HFF-Myc (cell line): ENCODE data around the gene TSKU.

ENCODE experiments used
- DNase-seq: peaks from one replicate; pipeline ENCODE4 v3.0.0-alpha.2; 2011; ENCODE audit warnings: low read depth; ENCODE audit errors: extremely low read depth
- H3K4me3 ChIP-seq: replicated peaks from 2 replicates; pipeline ENCODE4 v1.5.1; 2011; ENCODE audit warnings: low read depth, mild to moderate bottlenecking, control low read depth, low read length
- CTCF ChIP-seq: IDR thresholded peaks from 2 replicates; pipeline ENCODE4 v1.5.1; 2012; ENCODE audit warnings: mild to moderate bottlenecking, low read depth, low read length, control low read depth; ENCODE audit errors: missing control alignments

TSKU gene

DNA sequence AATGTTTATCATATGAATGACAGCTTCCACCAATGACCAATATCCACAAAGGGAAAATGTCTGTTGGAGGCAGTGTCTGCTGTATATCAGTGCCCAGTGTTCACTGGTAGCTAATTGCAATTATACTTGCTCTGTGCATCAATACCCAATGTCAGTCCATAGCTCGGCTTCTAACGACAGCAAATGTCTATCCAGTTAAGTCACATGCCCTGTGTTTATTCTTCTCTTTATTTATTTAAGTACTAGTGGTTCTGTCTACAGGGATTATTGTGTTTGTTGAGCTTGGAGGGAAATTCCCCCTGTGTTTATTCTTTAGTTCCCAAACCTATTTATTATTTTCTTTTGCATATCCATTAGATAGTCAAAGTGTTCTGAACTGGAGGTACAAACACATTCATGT is 18.6 kb downstream of the TSKU start:
- no peak for TF ChIP-seq CTCF
- DNase-seq, result no peak

DNA sequence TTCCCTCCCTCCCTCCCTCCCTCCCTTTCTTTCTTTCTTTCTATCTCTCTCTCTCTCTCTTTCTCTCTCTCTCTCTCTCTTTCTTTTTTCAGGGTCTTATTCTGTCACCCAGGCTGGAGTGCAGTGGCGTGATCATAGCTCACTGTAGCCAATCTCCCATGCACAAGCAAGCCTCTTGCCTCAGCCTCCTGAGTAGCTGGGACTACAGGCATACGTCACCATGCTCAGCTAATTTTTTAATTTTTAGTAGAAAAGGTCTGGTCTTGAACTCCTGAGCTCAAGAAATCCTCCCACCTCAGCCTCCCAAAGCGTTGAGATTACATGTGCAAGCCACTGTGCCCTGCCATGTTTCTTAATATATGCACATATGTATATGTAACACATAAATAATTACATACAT is 19.0 kb downstream of the TSKU start:
- no peak for TF ChIP-seq CTCF
- no peak overlapping the region for H3K4me3 ChIP-seq
- DNase-seq, result no peak

More for the DNA sequence above, 18.6 kb downstream of the TSKU start:
- no peak overlapping the region for H3K4me3 ChIP-seq

DNA sequence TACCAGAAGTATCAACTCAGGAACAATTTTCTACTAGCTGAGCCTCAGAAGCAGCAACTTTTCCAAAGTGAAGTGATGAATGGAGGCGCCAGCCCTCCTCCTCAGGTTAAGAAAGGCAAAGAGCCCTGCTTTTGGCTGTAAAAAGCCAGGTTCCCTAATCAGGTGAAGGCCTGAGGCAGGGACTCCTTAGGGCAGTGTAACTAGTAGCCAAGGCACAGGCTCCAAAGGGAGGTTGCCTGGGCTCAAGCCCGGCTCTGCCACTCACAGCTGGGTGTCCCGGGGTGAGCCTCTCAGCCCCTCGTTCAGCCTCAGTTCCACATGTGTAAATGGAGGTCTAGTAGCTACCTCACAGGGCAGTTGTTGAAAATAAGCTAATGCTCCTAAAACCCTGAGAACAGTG is 19.5 kb downstream of the TSKU start:
- DNase-seq, result no peak
- H3K4me3 ChIP-seq, result no peak overlapping the region
- TF ChIP-seq CTCF, result no peak

DNA sequence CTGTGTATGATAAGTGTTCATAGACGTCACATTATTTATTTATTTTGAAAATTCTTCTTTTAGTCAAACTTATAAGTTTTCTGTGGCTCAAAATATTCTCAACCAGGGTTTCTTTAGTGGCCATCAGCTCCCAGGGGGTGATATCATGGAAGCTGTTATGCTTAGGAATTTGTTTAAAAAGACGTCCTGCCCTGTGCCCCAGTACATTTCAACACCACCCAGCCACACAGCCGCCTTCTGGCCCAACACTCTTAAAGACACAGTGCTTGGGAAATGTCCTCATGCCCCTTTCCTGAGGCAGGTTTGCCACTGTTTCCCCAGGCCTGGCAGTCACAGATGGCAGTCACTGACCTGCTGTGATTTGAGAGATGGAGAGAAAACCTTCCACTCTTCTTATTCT is 19.9 kb downstream of the TSKU start:
- no peak overlapping the region for H3K4me3 ChIP-seq
- no peak for DNase-seq
- TF ChIP-seq CTCF, result no peak

DNA sequence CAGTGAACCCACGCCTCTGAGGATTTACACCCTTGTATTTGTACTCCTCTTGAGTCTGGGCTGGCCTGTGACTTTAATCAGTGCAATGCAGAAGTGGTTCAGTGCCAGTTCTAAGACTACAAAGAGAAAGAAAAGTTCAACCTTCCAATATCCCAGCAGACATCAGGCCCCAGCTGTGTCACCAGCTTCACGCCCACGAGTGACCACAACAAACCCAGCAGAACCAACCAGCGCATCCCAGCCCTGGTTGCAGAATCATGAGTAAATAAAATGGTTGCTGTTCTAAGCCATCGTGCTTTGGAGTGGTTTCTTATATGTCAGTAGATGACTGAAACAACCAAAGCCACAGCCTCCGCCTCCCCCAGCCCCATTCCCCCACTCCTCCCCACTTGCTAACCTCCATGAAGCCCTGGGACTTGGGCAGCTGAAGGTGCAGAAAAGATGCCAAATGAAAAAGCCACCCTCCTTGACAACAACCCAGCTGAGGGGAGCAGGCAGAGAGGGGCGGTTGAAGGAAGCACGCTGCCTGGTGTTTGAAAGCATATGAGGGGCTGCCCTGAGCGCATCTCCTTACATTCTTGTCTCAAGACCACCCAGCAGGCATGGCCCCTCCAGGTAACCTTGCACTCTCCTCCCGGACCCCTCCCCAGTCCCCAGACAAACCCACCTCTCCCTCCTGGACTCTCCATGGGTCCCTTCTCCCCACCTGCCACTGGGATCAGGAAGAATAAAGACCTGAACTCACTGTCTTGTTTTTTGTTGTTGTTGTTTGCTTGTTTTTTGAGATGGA is 20.9 kb downstream of the TSKU start:
- no peak overlapping the region for H3K4me3 ChIP-seq
- no peak for DNase-seq
- no peak for TF ChIP-seq CTCF

- no peak for DNase-seq
These were observed 22.2 kb downstream of the TSKU start for GRCh38 chr11:76805206-76805913.

More at GRCh38 chr11:76805206-76805913, 22.2 kb downstream of the TSKU start:
- no peak for TF ChIP-seq CTCF
- H3K4me3 ChIP-seq, result no peak overlapping the region
